Neuron (in vitro differentiated cells): ENCODE results near the gene SRCAP.
A peak's percentile ranks its signal among the peaks of the same experiment; 100 is the strongest.
"Not testable (repeated sequence)": the region's sequence is repeated elsewhere in the genome, so short reads cannot be mapped to it uniquely, and the experiment has no call there.

Experiments used
- H2AFZ ChIP-seq: one replicate; pipeline ENCODE4 v1.6.1; 2013; ENCODE audit warnings: low read depth, mild to moderate bottlenecking, inconsistent platforms, low read length, moderate library complexity
- H3K27me3 ChIP-seq: one replicate; pipeline ENCODE4 v1.6.1; 2013; ENCODE audit warnings: low read length; ENCODE audit not compliant: insufficient read depth
- H3K36me3 ChIP-seq: one replicate; pipeline ENCODE4 v1.6.1; 2013; ENCODE audit warnings: low read length; ENCODE audit not compliant: insufficient read depth
- H3K4me1 ChIP-seq: one replicate; pipeline ENCODE4 v1.6.1; 2013; ENCODE audit warnings: low read length; ENCODE audit not compliant: insufficient read depth
- H3K4me3 ChIP-seq: 2 replicates; pipeline ENCODE4 v1.5.1; 2013; ENCODE audit warnings: mild to moderate bottlenecking, low read length, moderate library complexity
- H3K9me3 ChIP-seq: one replicate; pipeline ENCODE4 v1.6.1; 2013; ENCODE audit warnings: low read length

The SRCAP gene

GRCh38 chr16:30697264-30698138 lies 1.5 kb upstream of the SRCAP start:
- Histone ChIP-seq H3K36me3 (peaks cover 21% of the 10 kb centered on the region), H2AFZ (peak overlapping the region; percentile 80), H3K27me3 (no peaks in the 10 kb centered on the region), H3K4me3 (peak overlapping the region; percentile 85), H3K4me1 (peaks cover 15% of the 10 kb centered on the region), H3K9me3 (no peaks in the 10 kb centered on the region)

- Histone ChIP-seq H2AFZ (peak overlapping the region; percentile 80), H3K27me3 (no peaks in the 10 kb centered on the region)
Observed at GRCh38 chr16:30698139-30698815, 694 bp upstream of the SRCAP start.

GRCh38 chr16:30699615-30700099 lies 686 bp downstream of the SRCAP start:
- Histone ChIP-seq H2AFZ (no peak overlapping the region), H3K36me3 (peaks cover 34% of the 10 kb centered on the region), H3K4me1 (peaks cover 15% of the 10 kb centered on the region), H3K9me3 (no peaks in the 10 kb centered on the region), H3K4me3 (peak overlapping the region; percentile 85), H3K27me3 (no peaks in the 10 kb centered on the region)

More at GRCh38 chr16:30698139-30698815, 694 bp upstream of the SRCAP start:
- Histone ChIP-seq H3K9me3 (no peaks in the 10 kb centered on the region), H3K36me3 (peaks cover 25% of the 10 kb centered on the region), H3K4me3 (peak overlapping the region; percentile 85), H3K4me1 (peaks cover 15% of the 10 kb centered on the region)

GRCh38 chr16:30700491-30700890 lies 1.5 kb downstream of the SRCAP start:
- H2AFZ ChIP-seq = no peak overlapping the region
- H3K4me1 ChIP-seq = peaks cover 15% of the 10 kb centered on the region
- H3K9me3 ChIP-seq = no peaks in the 10 kb centered on the region
- no peaks in the 10 kb centered on the region for H3K27me3 ChIP-seq
- H3K4me3 ChIP-seq = no peak overlapping the region
- H3K36me3 ChIP-seq = peaks cover 42% of the 10 kb centered on the region

GRCh38 chr16:30700971-30701370 lies 2.0 kb downstream of the SRCAP start:
- Histone ChIP-seq H3K27me3 (no peaks in the 10 kb centered on the region), H3K4me1 (peaks cover 15% of the 10 kb centered on the region), H3K9me3 (no peaks in the 10 kb centered on the region), H3K4me3 (no peak overlapping the region), H3K36me3 (peaks cover 47% of the 10 kb centered on the region), H2AFZ (no peak overlapping the region)

- peaks cover 10% of the 10 kb centered on the region for H3K4me1 ChIP-seq
- not testable (repeated sequence) for H3K27me3 ChIP-seq, H2AFZ ChIP-seq, H3K9me3 ChIP-seq, H3K4me3 ChIP-seq
- H3K36me3 ChIP-seq = peaks cover 67% of the 10 kb centered on the region
Observed at GRCh38 chr16:30703071-30703470, 4.1 kb downstream of the SRCAP start.

GRCh38 chr16:30703971-30704370 lies 5.0 kb downstream of the SRCAP start:
- H3K27me3 ChIP-seq = no peaks in the 10 kb centered on the region
- peaks cover 73% of the 10 kb centered on the region for H3K36me3 ChIP-seq
- H3K9me3 ChIP-seq = no peaks in the 10 kb centered on the region
- peaks cover 10% of the 10 kb centered on the region for H3K4me1 ChIP-seq
- H3K4me3 ChIP-seq = no peak overlapping the region
- H2AFZ ChIP-seq = no peak overlapping the region

- Histone ChIP-seq H3K36me3 (peaks cover 81% of the 10 kb centered on the region), H3K9me3 (no peaks in the 10 kb centered on the region), H3K27me3 (no peaks in the 10 kb centered on the region), H3K4me1 (no peaks in the 10 kb centered on the region), H2AFZ (no peak overlapping the region), H3K4me3 (no peak overlapping the region)
Observed at GRCh38 chr16:30706046-30706445, 7.1 kb downstream of the SRCAP start.

GRCh38 chr16:30710971-30711370 lies 12.0 kb downstream of the SRCAP start:
- no peak overlapping the region for H2AFZ ChIP-seq
- H3K4me3 ChIP-seq = no peak overlapping the region
- H3K9me3 ChIP-seq = no peaks in the 10 kb centered on the region
- H3K27me3 ChIP-seq = no peaks in the 10 kb centered on the region
- H3K36me3 ChIP-seq = peaks cover 90% of the 10 kb centered on the region
- H3K4me1 ChIP-seq = no peaks in the 10 kb centered on the region

- peaks cover 91% of the 10 kb centered on the region for H3K36me3 ChIP-seq
- H3K9me3 ChIP-seq = no peaks in the 10 kb centered on the region
- H2AFZ ChIP-seq = no peak overlapping the region
- no peaks in the 10 kb centered on the region for H3K27me3 ChIP-seq
- no peaks in the 10 kb centered on the region for H3K4me1 ChIP-seq
- H3K4me3 ChIP-seq = no peak overlapping the region
Observed at GRCh38 chr16:30711712-30712111, 12.7 kb downstream of the SRCAP start.

GRCh38 chr16:30715750-30716445 lies 16.9 kb downstream of the SRCAP start:
- Histone ChIP-seq H3K4me3 (no peak overlapping the region), H3K36me3 (peaks cover 87% of the 10 kb centered on the region), H2AFZ (no peak overlapping the region), H3K9me3 (no peaks in the 10 kb centered on the region), H3K27me3 (no peaks in the 10 kb centered on the region), H3K4me1 (no peaks in the 10 kb centered on the region)

GRCh38 chr16:30720086-30720485 lies 21.1 kb downstream of the SRCAP start:
- H3K27me3 ChIP-seq = no peaks in the 10 kb centered on the region
- no peaks in the 10 kb centered on the region for H3K9me3 ChIP-seq
- H2AFZ ChIP-seq = no peak overlapping the region
- no peak overlapping the region for H3K4me3 ChIP-seq
- no peaks in the 10 kb centered on the region for H3K4me1 ChIP-seq
- peaks cover 91% of the 10 kb centered on the region for H3K36me3 ChIP-seq

GRCh38 chr16:30720694-30721093 lies 21.7 kb downstream of the SRCAP start:
- no peak overlapping the region for H2AFZ ChIP-seq
- no peaks in the 10 kb centered on the region for H3K9me3 ChIP-seq
- H3K27me3 ChIP-seq = no peaks in the 10 kb centered on the region
- no peaks in the 10 kb centered on the region for H3K4me1 ChIP-seq
- peaks cover 93% of the 10 kb centered on the region for H3K36me3 ChIP-seq
- H3K4me3 ChIP-seq = no peak overlapping the region
